Spleen (tissue), 11 donors: ENCODE measurements around the gene SUN1. TPM values are rescaled to one million over a fixed set of nuclear protein-coding genes. Genes with fewer than 3 reads are reported as not detected.

Source experiments
- DNase-seq: peaks from one replicate; pipeline ENCODE4 v3.0.0-alpha.2; 2020
- H3K27ac ChIP-seq, 8 donors: fragments of 200-600 bp; sonication (generic) in 7 of 8; 1 replicate in 4 of 8; 2 replicates in 4 of 8; pipeline versions ENCODE4 v1.5.0 to v1.8.0; 2016 to 2021; ENCODE audit warnings: inconsistent platforms in 4 of 8, mild to moderate bottlenecking in 4 of 8, moderate library complexity in 1 of 8
- H3K27me3 ChIP-seq, 7 donors: fragments of 200-600 bp; sonication (generic) in 6 of 7; replicated peaks in 1 of 7; 1 replicate in 4 of 7; 2 replicates in 3 of 7; pipeline versions ENCODE4 v1.5.0 to v1.8.0; 2016 to 2021; ENCODE audit warnings: inconsistent platforms in 3 of 7, mild to moderate bottlenecking in 1 of 7
- H3K36me3 ChIP-seq, 6 donors: fragments of 200-600 bp; sonication (generic) in 5 of 6; 1 replicate in 4 of 6; 2 replicates in 2 of 6; pipeline versions ENCODE4 v1.5.0 to v1.8.0; 2016 to 2021; ENCODE audit warnings: inconsistent platforms in 2 of 6
- H3K4me1 ChIP-seq, 6 donors: fragments of 200-600 bp; sonication (generic) in 5 of 6; 1 replicate in 3 of 6; 2 replicates in 3 of 6; pipeline versions ENCODE4 v1.5.0 to v1.8.0; 2016 to 2021; ENCODE audit warnings: inconsistent platforms in 3 of 6
- H3K4me3 ChIP-seq, 8 donors: fragments of 200-600 bp; sonication (generic) in 7 of 8; 1 replicate in 4 of 8; 2 replicates in 4 of 8; pipeline versions ENCODE4 v1.5.0 to v1.8.0; 2016 to 2021; ENCODE audit warnings: inconsistent platforms in 4 of 8, mild to moderate bottlenecking in 4 of 8, moderate library complexity in 2 of 8
- H3K9me3 ChIP-seq, 8 donors: fragments of 200-600 bp; sonication (generic) in 7 of 8; 1 replicate in 4 of 8; 2 replicates in 4 of 8; pipeline versions ENCODE4 v1.5.0 to v1.8.0; 2016 to 2021; ENCODE audit warnings: inconsistent platforms in 4 of 8
- POLR2A ChIP-seq, 3 donors: fragments of 450-650 bp; IDR thresholded peaks; one replicate each; pipeline ENCODE4 v1.5.1; 2017; ENCODE audit warnings: antibody characterized with exemption in 3 of 3, mild to moderate bottlenecking in 1 of 3
- POLR2AphosphoS5 ChIP-seq, 3 donors: sonication (generic); formaldehyde crosslinking; IDR thresholded peaks; one replicate each; pipeline ENCODE4 v1.5.1; 2017; ENCODE audit warnings: antibody characterized with exemption in 3 of 3
- WGBS, 5 donors: extraction: QIAGEN DNeasy Blood & Tissue Kit in 3 of 5; methylation state at CpG; one replicate each; pipeline versions ENCODE4 v1.1.5 to v1.1.7; 2013 to 2018; 5-methylcytosine and 5-hydroxymethylcytosine counted together
- intact Hi-C: fragments of 100-400 bp; cut with DNase I; formaldehyde crosslinking; loops from one replicate; pipeline ENCODE4 v1.15.0; 2023; ENCODE audit warnings: low total_unique reads
- polyA plus RNA-seq, 3 donors: library from polyadenylated mRNA; stranded (reverse); fragments of 200-250 nt; gene quantifications; one replicate each; pipeline ENCODE4 v1.2.1, GENCODE V29; 2013
- total RNA-seq, 7 donors: library from RNA; depleted of rRNA in 3 of 7; stranded (reverse); fragments of >200 nt in 3 of 7; fragmentation: NEBNext Ultra II Directional in 4 of 7; extraction: Animal tissue kit (Norgen Biotek cat#: 25700) in 4 of 7; gene quantifications; one replicate each; pipeline versions ENCODE4 v1.1.0 to v1.2.1, GENCODE V29; 2016 to 2021
- TF ChIP-seq, protein P1 (sequence below), 11 experiments: fragments of 200-600 bp in 7 of 11; fragments of 450-650 bp in 4 of 11; sonication (generic) in 4 of 11; IDR thresholded peaks in 8 of 11; conservative IDR thresholded peaks in 3 of 11; 1 replicate in 7 of 11; 2 replicates in 4 of 11; pipeline versions ENCODE4 v1.4.0 to v1.8.0; 2016 to 2021; ENCODE audit warnings: antibody characterized with exemption in 11 of 11, inconsistent platforms in 4 of 11, mild to moderate bottlenecking in 1 of 11
- donor health status: healthy with polysubstance abuse.
- donor health status: DM: no; HTN: no; CAD: no; lungs with moderate emphysema.
- donor health status: DM: no; HTN: no; CAD: no.
- donor health status: Bipolar disorder and iron deficiency.
- donor health status: healthy.
- donor health status: DM: no; HTN: no; CAD: no.
- donor health status: DM: yes; HTN: yes; CAD: no.

SUN1 gene
- total and polyA plus RNA-seq, 10 donors: 33.2 to 181 (median 135) TPM

GRCh38 chr7:863106-863505, 30.8 kb downstream of the SUN1 start:
- intact Hi-C loops: no loop called here
- TF ChIP-seq POLR2AphosphoS5 (IDR thresholded peaks at IDR 0.05) (no peak), POLR2A (IDR thresholded peaks at IDR 0.05) (no peak)
- TF ChIP-seq, protein P1, sequence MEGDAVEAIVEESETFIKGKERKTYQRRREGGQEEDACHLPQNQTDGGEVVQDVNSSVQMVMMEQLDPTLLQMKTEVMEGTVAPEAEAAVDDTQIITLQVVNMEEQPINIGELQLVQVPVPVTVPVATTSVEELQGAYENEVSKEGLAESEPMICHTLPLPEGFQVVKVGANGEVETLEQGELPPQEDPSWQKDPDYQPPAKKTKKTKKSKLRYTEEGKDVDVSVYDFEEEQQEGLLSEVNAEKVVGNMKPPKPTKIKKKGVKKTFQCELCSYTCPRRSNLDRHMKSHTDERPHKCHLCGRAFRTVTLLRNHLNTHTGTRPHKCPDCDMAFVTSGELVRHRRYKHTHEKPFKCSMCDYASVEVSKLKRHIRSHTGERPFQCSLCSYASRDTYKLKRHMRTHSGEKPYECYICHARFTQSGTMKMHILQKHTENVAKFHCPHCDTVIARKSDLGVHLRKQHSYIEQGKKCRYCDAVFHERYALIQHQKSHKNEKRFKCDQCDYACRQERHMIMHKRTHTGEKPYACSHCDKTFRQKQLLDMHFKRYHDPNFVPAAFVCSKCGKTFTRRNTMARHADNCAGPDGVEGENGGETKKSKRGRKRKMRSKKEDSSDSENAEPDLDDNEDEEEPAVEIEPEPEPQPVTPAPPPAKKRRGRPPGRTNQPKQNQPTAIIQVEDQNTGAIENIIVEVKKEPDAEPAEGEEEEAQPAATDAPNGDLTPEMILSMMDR (IDR thresholded peaks at IDR 0.05 in 8 of 11, conservative IDR thresholded peaks at IDR 0.05 in 3 of 11): no peak
- H3K36me3 ChIP-seq: peaks cover 7 to 100% (median 79%) of the 10 kb centered on the region in 6 donors
- H3K9me3 ChIP-seq: no peaks in the 10 kb centered on the region
- H3K27me3 ChIP-seq: no peaks in the 10 kb centered on the region
- no peak overlapping the region for H3K27ac ChIP-seq
- whole genome bisulfite sequencing, 5 donors: 90 to 98% (median 92%) methylated on average over 16 of the region's 16 CpGs
- DNase-seq: no peak
- no peak overlapping the region for H3K4me3 ChIP-seq
- H3K4me1 ChIP-seq: peaks cover 0 to 11% (median 0%) of the 10 kb centered on the region in 6 donors

- Histone ChIP-seq H3K4me3 (no peak overlapping the region), H3K27me3 (no peaks in the 10 kb centered on the region), H3K36me3 (peaks cover 3 to 95% (median 68%) of the 10 kb centered on the region in 6 donors), H3K27ac (peak overlapping the region in 1 of 8 donors; percentile 7), H3K9me3 (no peaks in the 10 kb centered on the region), H3K4me1 (peaks cover 0 to 25% (median 4%) of the 10 kb centered on the region in 6 donors)
- 95 to 98% (median 96%) methylated on average over 15 to 25 of the region's 25 CpGs for WGBS, 5 donors
- intact Hi-C loops: no loop called here
- no peak for DNase-seq
- TF ChIP-seq POLR2A (IDR thresholded peaks at IDR 0.05) (no peak), POLR2AphosphoS5 (IDR thresholded peaks at IDR 0.05) (peak in 1 of 3 donors; percentile 17)
These were observed 33.6 kb downstream of the SUN1 start for GRCh38 chr7:865921-866320.

GRCh38 chr7:867001-867405, 34.7 kb downstream of the SUN1 start:
- intact Hi-C loops: no loop called here
- Histone ChIP-seq H3K27ac (peak overlapping the region in 3 of 8 donors; percentile 7 to 38 (median 33)), H3K27me3 (no peaks in the 10 kb centered on the region), H3K36me3 (peaks cover under 1 to 95% (median 59%) of the 10 kb centered on the region in 6 donors), H3K4me3 (no peak overlapping the region), H3K9me3 (no peaks in the 10 kb centered on the region), H3K4me1 (peaks cover 0 to 30% (median 4%) of the 10 kb centered on the region in 6 donors)
- peak; percentile 68 for DNase-seq
- no peak for TF ChIP-seq POLR2A (IDR thresholded peaks at IDR 0.05)
- TF ChIP-seq POLR2AphosphoS5 (IDR thresholded peaks at IDR 0.05): peak in 2 of 3 donors; percentile 32 to 39
- 89 to 93% (median 91%) methylated on average over 13 to 18 of the region's 18 CpGs for WGBS, 5 donors

DNA sequence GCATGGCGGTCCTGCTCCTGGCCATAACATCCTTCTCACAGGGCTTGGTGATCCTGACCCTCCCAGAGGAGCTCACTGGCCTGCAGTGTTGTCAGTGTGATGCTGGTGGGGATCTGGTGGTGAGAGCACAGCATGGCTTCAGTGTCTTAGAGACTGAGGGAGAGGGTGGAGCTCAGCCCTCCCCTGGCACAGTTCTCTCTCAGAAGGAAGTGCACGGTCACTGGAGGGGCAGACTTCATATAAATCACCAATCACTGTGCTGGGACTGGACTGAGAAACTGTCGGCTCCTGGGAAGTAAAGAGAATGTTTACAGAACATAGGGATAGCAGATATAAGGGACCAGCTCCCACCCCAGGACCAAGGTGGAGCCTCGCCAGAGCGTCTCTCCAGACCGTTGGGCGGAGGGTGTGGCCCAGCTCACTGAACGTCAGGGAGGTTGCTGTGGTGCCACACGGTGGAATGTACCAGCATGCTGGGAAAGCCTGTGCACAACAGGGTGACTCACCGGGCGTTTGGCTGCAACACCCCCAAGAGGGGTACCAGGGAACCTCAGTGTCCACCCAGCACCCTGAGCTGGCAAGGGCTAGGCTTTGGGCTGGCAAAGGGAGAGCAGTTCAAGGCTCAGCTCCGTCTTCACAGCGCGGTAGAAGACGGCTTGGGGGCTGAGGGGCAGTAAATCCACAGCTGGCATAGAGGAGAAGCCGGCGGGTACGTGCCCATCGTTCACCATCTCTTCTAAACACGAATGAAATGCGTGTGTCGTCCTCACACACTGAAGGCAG, 35.3 kb downstream of the SUN1 start:
- TF ChIP-seq, protein P1 (IDR thresholded peaks at IDR 0.05 in 8 of 11, conservative IDR thresholded peaks at IDR 0.05 in 3 of 11): no peak
- no peak for TF ChIP-seq POLR2A (IDR thresholded peaks at IDR 0.05)
- TF ChIP-seq POLR2AphosphoS5 (IDR thresholded peaks at IDR 0.05): no peak
- 84 to 92% (median 87%) methylated on average over 19 to 22 of the region's 22 CpGs for WGBS, 5 donors
- no peak overlapping the region for H3K4me3 ChIP-seq
- intact Hi-C loops: no loop called here
- H3K27ac ChIP-seq: peak overlapping the region in 3 of 8 donors; percentile 7 to 38 (median 33)
- H3K27me3 ChIP-seq: no peaks in the 10 kb centered on the region
- H3K36me3 ChIP-seq: peaks cover 0 to 95% (median 57%) of the 10 kb centered on the region in 6 donors
- peak; percentile 73 for DNase-seq
- H3K9me3 ChIP-seq: no peaks in the 10 kb centered on the region
- peaks cover 0 to 36% (median 9%) of the 10 kb centered on the region in 6 donors for H3K4me1 ChIP-seq

DNA sequence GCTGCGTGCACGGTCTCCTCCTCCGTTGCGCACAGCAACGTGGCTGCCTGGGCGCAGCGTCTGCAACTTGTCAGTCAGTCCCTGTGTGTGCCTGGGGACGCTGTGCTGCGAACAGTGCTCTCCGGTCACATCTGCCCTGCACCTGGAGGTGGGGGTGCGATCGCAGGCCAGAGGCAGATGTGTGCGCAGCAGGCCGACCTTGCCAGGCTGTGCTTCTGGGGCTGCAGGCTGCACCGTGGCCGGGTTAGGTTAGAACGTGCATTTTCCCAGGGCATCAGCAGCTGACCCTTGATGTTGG, 35.9 kb downstream of the SUN1 start:
- H3K36me3 ChIP-seq: peaks cover 0 to 94% (median 54%) of the 10 kb centered on the region in 6 donors
- no peaks in the 10 kb centered on the region for H3K27me3 ChIP-seq
- TF ChIP-seq POLR2A (IDR thresholded peaks at IDR 0.05) (no peak), POLR2AphosphoS5 (IDR thresholded peaks at IDR 0.05) (peak in 1 of 3 donors; percentile 52)
- intact Hi-C loops: no loop called here
- H3K4me1 ChIP-seq: peaks cover 1 to 42% (median 15%) of the 10 kb centered on the region in 6 donors
- H3K9me3 ChIP-seq: no peaks in the 10 kb centered on the region
- 94 to 98% (median 96%) methylated on average over 7 to 17 of the region's 17 CpGs for WGBS, 5 donors
- H3K27ac ChIP-seq: no peak overlapping the region
- DNase-seq: peak; percentile 76
- H3K4me3 ChIP-seq: no peak overlapping the region
